Osteoblast (primary cell): Measurements from ENCODE around the gene MOAP1. TPM values are rescaled to one million over a fixed set of nuclear protein-coding genes. Genes with fewer than 3 reads are reported as not detected.
"Not testable (repeated sequence)": the region's sequence is repeated elsewhere in the genome, so short reads cannot be mapped to it uniquely, and the experiment has no call there.

ENCODE experiments used
- DNase-seq: peaks from one replicate; pipeline ENCODE4 v3.0.0; 2011; ENCODE audit warnings: low spot score, mixed read lengths; ENCODE audit not compliant: insufficient read length; ENCODE audit errors: missing footprints
- H2AFZ ChIP-seq: 2 replicates; pipeline ENCODE4 v1.6.0; 2011; ENCODE audit warnings: mild to moderate bottlenecking, low read length
- H3K27ac ChIP-seq: 2 replicates; pipeline ENCODE4 v1.5.1; 2011; ENCODE audit warnings: mild to moderate bottlenecking, low read depth, low read length, moderate library complexity
- H3K27me3 ChIP-seq: 2 replicates; pipeline ENCODE4 v1.6.0; 2012; ENCODE audit warnings: mild to moderate bottlenecking, control low read depth, inconsistent platforms, low read length, moderate library complexity; ENCODE audit not compliant: insufficient read depth
- H3K36me3 ChIP-seq: 2 replicates; pipeline ENCODE4 v1.5.1; 2011; ENCODE audit warnings: mild to moderate bottlenecking, low read length, control low read depth, moderate library complexity; ENCODE audit not compliant: insufficient read depth
- H3K4me1 ChIP-seq: 2 replicates; pipeline ENCODE4 v1.5.1; 2011; ENCODE audit warnings: mild to moderate bottlenecking, low read length, control low read depth, moderate library complexity; ENCODE audit not compliant: insufficient read depth
- H3K4me2 ChIP-seq: 2 replicates; pipeline ENCODE4 v1.6.0; 2011; ENCODE audit warnings: mild to moderate bottlenecking, low read length; ENCODE audit not compliant: insufficient read depth
- H3K4me3 ChIP-seq: fragments of 200-600 bp; sonication (generic); 3 replicates; pipeline ENCODE4 v1.5.1; 2012; ENCODE audit warnings: mild to moderate bottlenecking, low read length, inconsistent platforms; ENCODE audit not compliant: insufficient read depth
- H3K79me2 ChIP-seq: 2 replicates; pipeline ENCODE4 v1.6.0; 2012; ENCODE audit warnings: mild to moderate bottlenecking, low read length, control low read depth, inconsistent platforms; ENCODE audit not compliant: insufficient read depth
- H3K9me3 ChIP-seq: 2 replicates; pipeline ENCODE4 v1.5.1; 2011; ENCODE audit warnings: low read depth, low read length, control low read depth
- H4K20me1 ChIP-seq: 2 replicates; pipeline ENCODE4 v1.6.0; 2012; ENCODE audit warnings: mild to moderate bottlenecking, low read length, control low read depth; ENCODE audit not compliant: insufficient read depth
- total RNA-seq: library from RNA; depleted of rRNA; stranded (reverse); fragments of >200 nt; gene quantifications from 2 replicates; pipeline ENCODE4 v1.2.3, GENCODE V29; 2012
- TF ChIP-seq, protein P1 (sequence below): IDR thresholded peaks from 2 replicates; pipeline ENCODE4 v1.5.1; 2011; ENCODE audit warnings: mild to moderate bottlenecking, low read depth, low read length, moderate library complexity; ENCODE audit errors: extremely low read depth

The MOAP1 gene
- total RNA-seq, 1 donor: 16.6 TPM

DNA sequence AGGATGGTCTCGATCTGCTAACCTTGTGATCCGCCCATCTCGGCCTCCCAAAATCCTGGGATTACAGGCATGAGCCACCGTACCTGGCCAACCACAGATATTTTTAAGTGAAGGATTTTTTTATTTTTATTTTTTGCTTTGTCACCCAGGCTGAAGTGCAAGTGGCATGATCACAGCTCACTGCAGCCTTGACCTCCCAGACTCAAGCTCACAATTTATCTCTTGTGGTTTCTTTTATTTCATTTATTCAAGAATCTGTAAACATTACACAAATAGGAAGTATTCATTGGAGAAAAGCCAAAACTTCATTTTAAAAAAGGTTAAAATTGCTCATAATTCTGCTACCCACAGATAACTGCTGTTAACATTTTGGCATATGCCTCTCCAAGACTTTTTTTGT lies 13.3 kb downstream of the MOAP1 start:
- H3K79me2 ChIP-seq: no peaks in the 10 kb centered on the region
- H3K36me3 ChIP-seq: no peaks in the 10 kb centered on the region
- no peak overlapping the region for H3K4me3 ChIP-seq
- H4K20me1 ChIP-seq: no peaks in the 10 kb centered on the region
- TF ChIP-seq, protein P1, sequence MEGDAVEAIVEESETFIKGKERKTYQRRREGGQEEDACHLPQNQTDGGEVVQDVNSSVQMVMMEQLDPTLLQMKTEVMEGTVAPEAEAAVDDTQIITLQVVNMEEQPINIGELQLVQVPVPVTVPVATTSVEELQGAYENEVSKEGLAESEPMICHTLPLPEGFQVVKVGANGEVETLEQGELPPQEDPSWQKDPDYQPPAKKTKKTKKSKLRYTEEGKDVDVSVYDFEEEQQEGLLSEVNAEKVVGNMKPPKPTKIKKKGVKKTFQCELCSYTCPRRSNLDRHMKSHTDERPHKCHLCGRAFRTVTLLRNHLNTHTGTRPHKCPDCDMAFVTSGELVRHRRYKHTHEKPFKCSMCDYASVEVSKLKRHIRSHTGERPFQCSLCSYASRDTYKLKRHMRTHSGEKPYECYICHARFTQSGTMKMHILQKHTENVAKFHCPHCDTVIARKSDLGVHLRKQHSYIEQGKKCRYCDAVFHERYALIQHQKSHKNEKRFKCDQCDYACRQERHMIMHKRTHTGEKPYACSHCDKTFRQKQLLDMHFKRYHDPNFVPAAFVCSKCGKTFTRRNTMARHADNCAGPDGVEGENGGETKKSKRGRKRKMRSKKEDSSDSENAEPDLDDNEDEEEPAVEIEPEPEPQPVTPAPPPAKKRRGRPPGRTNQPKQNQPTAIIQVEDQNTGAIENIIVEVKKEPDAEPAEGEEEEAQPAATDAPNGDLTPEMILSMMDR: no peak
- H2AFZ ChIP-seq: no peak overlapping the region
- DNase-seq: no peak
- H3K9me3 ChIP-seq: no peaks in the 10 kb centered on the region
- peaks cover 7% of the 10 kb centered on the region for H3K27me3 ChIP-seq
- H3K4me1 ChIP-seq: no peaks in the 10 kb centered on the region
- H3K4me2 ChIP-seq: no peak overlapping the region
- no peak overlapping the region for H3K27ac ChIP-seq

DNA sequence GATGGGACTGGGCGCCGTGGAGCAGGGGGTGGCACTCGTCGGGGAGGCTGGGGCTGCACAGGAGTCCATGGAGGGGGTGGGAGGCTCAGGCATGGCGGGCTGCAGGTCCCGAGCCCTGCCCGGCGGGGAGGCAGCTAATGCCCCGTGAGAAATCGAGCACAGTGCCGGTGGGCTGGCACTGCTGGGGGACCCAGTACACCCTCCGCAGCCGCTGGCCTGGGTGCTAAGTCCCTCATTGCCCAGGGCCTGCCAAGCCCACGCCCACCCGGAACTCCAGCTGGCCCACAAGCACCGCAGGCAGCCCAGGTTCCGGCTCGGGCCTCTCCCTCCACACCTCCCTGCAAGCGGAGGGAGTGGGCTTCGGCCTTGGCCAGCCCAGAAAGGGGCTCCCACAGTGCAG lies 14.6 kb downstream of the MOAP1 start:
- H3K4me3 ChIP-seq, H3K27me3 ChIP-seq, DNase-seq, H3K79me2 ChIP-seq, H3K36me3 ChIP-seq, H3K4me1 ChIP-seq, H3K4me2 ChIP-seq, H3K27ac ChIP-seq, H3K9me3 ChIP-seq, H2AFZ ChIP-seq, H4K20me1 ChIP-seq: not testable (repeated sequence)

DNA sequence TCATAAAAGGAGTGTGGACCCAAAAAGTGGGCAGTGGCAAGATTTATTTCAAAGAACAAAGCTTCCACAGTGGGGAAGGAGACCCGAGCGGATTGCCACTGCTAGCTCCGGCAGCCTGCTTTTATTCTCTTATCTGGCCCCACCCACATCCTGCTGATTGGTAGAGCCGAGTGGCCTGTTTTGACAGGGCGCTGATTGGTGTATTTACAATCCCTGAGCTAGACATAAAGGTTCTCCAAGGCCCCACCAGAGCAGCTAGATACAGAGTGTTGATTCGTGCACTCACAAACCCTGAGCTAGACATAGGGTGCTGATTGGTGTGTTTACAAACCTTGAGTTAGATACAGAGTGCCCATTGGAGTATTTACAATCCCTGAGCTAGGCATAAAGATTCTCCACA lies 15.1 kb downstream of the MOAP1 start:
- not testable (repeated sequence) for H3K27ac ChIP-seq, H3K27me3 ChIP-seq, H3K79me2 ChIP-seq, H3K4me3 ChIP-seq, H2AFZ ChIP-seq, H3K9me3 ChIP-seq, H4K20me1 ChIP-seq, DNase-seq, H3K4me2 ChIP-seq, H3K4me1 ChIP-seq, H3K36me3 ChIP-seq

DNA sequence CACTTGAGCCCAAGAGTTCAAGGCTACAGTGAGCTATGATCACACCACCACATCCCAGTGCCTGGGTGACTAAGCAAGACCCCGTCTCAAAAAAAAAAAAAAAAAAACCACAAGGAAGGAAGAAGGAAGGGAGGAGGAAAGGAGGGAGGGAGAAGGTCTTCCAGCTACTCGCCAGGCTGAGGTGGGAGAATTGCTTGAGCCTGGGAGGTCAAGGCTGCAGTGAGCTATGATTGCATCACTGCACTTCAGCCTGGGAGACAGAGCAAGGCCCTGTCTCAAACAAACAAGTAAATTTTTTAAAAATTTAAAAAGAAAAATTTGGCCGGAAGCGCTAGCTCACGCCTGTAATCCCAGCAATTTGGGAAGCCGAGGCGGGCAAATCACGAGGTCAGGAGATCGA lies 16.1 kb downstream of the MOAP1 start:
- H3K27ac ChIP-seq, H3K4me2 ChIP-seq, DNase-seq, H3K36me3 ChIP-seq, H3K79me2 ChIP-seq, H4K20me1 ChIP-seq, H3K9me3 ChIP-seq, H3K4me3 ChIP-seq, H3K27me3 ChIP-seq, H2AFZ ChIP-seq, H3K4me1 ChIP-seq: not testable (repeated sequence)

DNA sequence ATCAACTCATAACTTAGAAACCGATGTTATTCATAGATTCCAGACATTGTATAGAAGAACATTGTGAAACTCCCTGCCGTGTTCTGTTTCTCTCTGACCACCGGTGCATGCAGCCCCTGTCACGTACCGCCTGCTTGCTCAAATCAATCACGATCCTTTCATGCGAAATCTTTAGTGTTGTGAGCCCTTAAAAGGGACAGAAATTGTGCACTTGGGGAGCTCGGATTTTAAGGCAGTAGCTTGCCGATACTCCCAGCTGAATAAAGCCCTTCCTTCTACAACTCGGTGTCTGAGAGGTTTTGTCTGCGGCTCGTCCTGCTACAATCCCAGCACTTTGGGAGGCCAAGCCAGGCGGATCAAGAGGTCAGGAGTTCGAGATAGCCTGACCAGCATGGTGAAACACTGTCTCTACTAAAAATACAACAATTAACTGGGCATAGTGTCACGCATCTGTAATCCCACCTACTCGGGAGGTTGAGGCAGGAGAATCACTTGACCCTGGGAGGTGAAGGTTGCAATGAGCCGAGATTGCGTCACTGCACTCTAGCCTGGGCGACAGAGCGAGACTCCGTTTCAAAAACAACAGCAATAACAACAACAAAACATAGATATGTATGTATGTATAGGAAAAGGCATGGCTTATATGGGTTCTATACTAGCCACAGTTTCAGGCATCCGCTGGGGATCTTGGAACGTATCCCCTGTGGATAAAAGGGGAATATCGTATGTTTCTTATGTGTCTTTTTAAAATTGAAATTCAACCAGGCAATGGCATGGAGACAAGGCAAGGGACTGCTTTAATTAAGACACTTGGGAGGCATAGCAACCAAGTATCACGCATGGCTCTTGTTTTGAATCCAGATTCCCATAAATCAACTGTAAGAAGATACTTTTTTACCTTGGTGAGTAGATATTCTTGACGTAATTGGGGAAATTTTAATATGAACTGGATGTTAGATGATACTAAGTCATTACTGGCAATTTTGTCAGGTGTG lies 19.1 kb downstream of the MOAP1 start:
- not testable (repeated sequence) for H3K79me2 ChIP-seq, H3K27ac ChIP-seq, H3K9me3 ChIP-seq, H3K4me1 ChIP-seq, H3K4me3 ChIP-seq, H3K27me3 ChIP-seq, H3K4me2 ChIP-seq, H3K36me3 ChIP-seq, H4K20me1 ChIP-seq, H2AFZ ChIP-seq
- DNase-seq: peak; percentile 42

DNA sequence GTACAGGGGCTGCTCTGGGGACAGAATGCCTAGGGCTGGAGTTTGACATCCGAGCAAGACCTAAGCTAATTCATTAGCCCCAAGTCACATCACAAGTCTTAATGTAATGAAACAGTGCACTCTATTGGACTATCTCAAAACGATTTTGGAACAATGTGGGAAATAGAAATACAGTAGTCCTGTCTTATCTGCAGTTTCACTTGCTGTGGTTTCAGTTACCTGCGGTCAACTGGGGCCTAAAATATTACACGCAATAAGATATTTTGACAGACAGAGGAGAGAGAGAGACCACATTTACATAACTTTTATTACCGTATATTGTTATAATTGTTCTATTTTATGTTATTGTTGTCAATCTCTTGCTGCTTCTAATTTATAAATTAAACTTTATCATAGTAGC lies 21.1 kb downstream of the MOAP1 start:
- Histone ChIP-seq H3K27ac (no peak overlapping the region), H3K27me3 (no peaks in the 10 kb centered on the region)
- DNase-seq: peak; percentile 41

More for the DNA sequence above, 21.1 kb downstream of the MOAP1 start:
- no peaks in the 10 kb centered on the region for H3K36me3 ChIP-seq
- H3K4me2 ChIP-seq: no peak overlapping the region
- H3K4me1 ChIP-seq: no peaks in the 10 kb centered on the region
- H2AFZ ChIP-seq: no peak overlapping the region
- H3K4me3 ChIP-seq: no peak overlapping the region
- no peaks in the 10 kb centered on the region for H3K9me3 ChIP-seq
- H4K20me1 ChIP-seq: no peaks in the 10 kb centered on the region
- TF ChIP-seq, protein P1: no peak
- H3K79me2 ChIP-seq: no peaks in the 10 kb centered on the region
